HG02840 (cell line): ENCODE results near the gene COL12A1.

ENCODE experiments used
- ATAC-seq: cut with Tn5 transposase; IDR thresholded peaks from one replicate; pipeline ENCODE4 v1.9.1; 2021; ENCODE audit warnings: mild to moderate bottlenecking, moderate library complexity, moderate number of reproducible peaks; ENCODE audit not compliant: unreplicated experiment, low FRiP score

The COL12A1 gene

DNA sequence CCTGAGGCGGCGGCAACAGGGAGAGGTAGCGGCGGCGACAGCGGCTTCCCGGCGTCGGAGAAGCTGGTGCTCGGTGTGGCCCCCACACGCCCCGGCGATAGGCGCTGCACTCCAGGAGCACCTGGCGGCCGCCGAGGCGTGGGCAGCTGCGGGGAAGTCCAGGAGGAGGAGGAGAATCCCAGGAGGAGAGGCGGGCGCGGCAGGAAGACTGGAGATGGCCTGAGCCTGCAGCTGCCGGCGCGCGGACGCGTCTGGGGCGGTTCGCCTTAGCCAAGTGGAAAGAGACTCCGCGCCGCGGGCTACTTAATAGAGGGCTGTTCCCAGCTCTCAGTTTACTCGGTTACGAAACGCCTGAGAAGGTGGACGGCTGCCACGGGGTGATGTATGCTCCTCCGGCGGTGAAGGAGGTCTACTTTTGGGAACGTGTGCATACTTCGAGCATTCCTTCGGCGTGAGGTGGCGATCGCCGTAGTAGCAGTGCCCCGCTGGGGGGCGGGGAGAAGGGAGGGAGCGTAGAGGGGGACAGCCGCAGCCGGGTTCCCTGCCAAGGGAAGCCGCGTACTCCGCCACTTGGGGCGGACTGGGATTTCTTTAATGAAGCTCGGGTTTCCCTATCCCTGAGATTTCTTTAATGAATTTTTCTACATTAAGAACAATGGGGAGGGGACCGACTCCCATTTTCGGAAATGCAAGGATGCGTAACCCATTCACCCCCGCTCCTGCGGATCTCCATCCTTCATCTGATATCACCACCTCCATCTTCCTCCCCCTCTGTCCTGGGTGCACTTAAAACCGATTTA, at the start of gene COL12A1:
Gene COL12A1, minus strand, starts transcription at position 278 of the 800 bp plus-strand sequence. CDS start 3,261 bp downstream, outside the sequence.
- no peak for ATAC-seq

DNA sequence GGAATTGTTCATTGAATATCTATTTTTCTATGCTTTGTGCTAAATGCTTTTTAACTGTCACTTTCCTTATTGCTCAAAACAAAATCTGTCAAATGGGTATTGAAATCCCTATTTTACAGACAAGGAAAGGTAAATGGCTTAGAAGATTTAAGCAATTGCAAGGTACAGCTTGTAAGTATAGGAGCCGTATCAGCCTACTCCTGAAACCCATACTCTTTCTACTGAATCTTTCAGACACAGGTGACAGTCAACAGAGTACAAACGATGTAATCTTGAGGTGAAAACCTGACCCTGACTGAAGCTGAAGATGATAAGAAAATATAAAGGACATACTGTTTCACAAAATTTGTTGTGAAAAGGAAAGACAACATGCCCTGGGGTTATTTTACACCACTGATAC, 44.7 kb upstream of the COL12A1 start:
- no peak for ATAC-seq

DNA sequence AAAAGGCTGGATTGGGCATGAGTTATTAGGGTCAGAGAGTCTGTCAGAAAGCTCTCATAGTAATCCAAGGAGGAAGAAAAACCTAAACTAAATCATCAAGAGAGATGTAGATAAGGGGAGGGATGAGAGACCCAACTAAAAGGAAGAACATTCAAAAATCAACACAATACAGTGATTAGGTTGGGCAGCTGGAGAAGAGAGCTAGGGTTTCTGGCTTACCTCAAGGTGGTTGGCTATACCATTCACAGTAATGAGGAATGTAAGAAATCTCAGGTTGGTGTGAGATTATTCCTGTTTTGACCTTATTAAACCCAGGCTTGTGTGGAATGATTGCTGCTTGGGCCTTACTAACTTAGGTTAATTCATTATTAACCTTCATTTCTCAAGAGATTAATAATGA, 44.0 kb upstream of the COL12A1 start:
- no peak for ATAC-seq

DNA sequence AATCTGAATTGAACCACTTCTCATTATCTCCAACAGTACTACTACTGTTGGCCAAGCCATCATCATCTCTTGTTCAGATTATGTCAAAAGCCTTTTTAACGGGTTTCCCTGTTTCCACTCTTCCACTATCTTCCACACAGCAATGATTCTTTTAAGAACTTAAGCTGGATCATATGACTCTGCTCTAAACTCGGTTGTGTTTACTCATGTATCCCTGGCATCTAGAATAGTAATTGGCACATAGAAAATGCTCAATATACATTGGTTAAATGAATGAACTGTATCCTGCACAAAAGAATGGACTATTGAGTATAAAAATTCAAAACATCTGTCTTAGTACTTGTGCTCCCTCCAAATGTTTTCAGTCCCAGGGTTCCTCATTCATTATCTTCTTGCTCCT, 40.5 kb upstream of the COL12A1 start:
- no peak for ATAC-seq

DNA sequence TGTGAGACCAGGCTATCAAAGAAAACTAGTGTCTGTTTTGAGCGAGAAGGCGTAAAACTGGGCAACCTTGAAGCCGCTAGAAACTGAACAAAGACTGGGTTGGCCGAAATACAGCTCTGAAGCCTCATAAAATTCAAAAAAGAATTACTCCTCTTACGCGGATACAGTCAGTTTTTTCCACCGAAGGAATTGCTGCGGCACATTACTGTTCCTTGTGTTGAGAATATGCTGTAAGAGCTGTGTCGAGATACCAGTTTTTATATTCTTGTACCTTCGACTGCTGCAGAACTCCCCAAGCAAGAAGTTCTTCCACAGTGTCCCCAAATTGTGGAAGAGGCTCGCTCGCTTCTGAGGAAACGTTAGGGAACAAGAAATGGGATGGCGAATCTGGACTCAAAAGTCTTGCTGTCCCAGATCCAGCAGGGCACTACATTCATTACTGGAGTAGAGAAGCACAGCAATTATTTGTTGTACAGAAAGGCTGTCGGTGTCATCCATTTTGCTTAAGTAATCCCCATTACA, 38.3 kb upstream of the COL12A1 start:
- ATAC-seq = no peak

DNA sequence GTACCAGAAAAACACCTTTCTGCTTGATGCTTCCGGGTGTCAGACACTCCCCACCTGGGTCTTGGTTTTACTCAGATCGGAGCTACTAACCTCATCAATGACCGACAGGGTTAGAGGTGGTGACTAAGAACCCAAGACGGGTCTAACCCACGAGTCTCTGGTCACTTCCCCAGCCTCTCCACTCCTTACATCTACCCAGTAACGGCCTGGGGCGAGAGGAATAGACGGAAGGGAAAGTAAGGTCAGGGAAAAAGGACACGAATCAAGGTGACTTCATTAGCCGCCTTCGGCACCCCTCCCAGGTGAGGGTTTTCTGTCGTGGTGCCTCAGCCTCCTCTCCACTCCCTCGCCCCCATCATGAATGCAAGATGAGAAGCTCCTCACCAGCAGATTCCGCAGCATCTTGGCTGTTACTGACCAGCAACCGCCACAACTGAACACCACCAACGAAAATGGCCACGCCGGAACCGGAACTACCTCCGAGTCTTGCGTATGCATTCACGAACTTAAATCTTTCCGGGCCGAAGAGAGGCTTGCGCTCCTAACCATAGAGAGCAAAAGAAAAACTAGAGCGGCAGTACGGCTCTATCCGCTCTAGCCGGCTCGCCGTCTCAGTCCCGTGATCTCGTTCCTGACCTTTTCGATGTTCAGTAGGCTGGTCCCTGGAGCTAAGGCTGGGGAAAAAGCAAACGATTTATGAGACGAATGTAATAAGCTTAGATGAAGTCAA, 37.6 kb upstream of the COL12A1 start, which contains the start of gene COX7A2:
Gene COX7A2, minus strand, starts transcription at position 469 of the 730 bp plus-strand sequence. Its CDS starts 67 bp downstream, at position 402.
- peak; percentile 94 for ATAC-seq

DNA sequence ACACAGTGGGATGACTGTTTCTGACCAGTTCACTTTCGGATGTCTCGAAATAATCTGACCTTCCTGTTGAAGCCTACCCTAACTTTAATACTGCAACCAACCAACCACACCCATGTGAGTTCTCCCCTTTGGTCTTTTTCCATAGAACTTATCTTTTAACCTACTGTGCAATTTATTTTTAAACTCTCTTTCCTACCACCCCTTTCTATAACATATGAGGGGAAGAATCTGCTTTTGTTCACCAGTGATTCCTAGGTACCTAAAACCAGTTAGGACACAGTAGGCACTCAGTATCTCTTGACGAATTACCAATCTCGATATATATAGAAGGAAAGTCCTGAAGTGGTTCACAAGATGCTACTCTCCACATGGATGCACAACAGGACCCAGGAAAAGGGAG, 30.8 kb upstream of the COL12A1 start:
- ATAC-seq = no peak

DNA sequence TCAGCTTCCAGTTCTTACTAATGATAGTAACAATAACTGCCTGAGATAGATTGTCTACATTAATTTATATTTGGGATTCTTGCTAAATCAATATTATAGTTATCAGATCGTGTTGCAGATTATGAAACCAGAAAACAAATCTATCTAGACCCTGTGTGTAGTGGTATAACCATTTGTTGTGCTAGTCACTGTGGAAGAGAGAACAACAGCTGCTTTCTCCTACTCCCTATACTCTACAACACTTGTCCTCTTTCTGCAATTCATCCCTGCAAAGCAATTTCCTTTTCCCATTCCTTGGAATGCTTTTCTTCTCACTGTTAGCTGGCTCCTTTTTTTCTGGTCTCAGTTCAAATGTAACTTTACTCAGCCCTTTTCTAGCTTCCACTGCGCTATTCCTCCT, 29.4 kb upstream of the COL12A1 start:
- ATAC-seq = no peak

DNA sequence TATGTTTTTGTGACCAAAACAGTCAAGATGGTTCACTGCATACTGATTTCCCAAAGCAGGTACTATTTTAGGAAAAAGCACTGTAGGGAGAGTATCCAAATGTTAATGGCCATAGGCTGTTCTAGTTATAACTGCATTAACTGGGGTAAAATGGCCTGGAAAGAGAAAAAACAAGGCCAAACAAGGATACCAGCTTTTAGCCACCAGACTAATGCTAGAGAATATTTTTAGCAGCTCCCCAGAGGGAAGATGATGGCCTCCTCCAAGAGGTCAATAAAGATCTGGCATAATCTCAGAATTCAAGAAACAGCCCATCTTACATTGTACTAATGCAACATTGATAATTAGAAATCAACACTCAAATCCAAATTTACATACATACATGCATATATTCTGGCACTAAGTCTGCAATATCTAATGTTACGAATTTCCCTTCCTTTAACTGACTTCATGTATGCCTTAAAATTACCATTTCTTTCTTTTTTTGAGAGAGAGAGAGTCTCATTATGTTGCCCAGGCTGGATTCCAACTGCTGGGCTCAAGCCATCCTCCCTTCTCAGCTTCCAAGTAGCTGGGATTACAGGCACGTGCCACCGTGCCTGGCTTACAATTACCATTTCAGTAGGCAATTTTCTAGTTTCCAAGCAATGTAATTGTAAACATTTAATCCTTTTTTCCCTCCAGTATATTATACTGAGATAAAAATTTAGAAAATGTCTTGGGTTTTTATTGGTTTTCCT, 28.4 kb upstream of the COL12A1 start:
- ATAC-seq = no peak

DNA sequence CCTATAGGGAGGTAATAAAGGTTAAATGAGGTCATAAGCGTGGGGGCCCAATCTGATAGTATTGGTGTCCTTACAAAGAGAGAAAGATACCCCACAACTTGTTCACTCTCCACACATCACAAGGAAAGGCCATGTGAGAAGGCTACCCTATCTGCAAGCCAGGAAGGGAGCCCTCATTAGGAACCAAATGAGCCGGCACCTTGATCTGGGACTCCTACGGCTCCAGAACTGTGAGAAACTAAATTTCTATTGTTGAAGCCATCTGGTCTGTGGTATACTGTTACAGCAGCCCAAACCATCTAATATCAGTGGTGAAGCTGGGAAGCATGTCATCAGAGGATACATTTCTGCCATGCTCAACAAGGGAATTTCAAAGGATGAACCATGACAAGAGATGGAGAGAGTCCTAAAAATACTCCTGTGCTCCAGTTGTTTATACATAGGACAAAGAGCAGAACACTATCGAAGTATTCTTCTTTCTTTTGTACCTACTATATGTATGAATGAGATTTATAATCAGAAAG, 27.3 kb upstream of the COL12A1 start:
- ATAC-seq = no peak

DNA sequence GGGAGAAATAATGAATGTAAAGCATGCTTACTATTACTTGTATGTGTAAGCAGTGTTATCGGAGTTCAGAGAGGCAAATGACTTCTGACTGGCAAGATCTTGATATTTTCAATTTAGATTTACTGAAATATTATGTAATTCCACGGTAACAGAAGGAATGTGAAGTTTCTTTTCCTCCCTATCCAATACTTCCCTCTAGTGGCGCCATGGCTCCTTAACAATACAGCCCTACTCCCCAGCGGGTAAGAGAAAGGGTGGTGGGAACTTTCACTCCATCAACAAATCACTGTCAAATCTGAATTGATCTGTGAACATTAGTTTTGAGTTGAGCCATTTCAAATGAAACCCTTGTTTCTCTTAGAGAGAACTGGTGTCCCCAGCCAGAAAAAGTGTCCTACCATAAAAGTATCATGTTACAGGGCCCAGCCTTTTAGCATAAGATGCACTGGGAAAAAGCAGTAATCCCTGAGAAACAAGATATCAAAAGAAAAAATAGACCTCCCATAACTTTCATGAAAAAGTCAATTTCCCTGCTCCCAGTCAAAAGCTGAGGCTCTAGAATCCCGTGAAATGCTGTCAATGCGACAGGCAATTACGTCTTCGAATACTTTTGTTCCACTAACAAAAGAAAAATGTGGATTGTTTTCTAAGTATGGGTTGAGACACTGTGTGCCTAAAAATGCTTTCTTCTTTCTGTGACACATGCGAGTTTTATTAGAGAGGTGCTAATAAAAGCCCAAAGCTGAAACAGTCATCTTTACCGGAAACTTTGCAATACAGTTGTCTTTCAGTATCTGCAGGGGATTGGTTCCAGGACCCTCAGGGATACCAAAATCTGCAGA, 24.9 kb upstream of the COL12A1 start:
- no peak for ATAC-seq

DNA sequence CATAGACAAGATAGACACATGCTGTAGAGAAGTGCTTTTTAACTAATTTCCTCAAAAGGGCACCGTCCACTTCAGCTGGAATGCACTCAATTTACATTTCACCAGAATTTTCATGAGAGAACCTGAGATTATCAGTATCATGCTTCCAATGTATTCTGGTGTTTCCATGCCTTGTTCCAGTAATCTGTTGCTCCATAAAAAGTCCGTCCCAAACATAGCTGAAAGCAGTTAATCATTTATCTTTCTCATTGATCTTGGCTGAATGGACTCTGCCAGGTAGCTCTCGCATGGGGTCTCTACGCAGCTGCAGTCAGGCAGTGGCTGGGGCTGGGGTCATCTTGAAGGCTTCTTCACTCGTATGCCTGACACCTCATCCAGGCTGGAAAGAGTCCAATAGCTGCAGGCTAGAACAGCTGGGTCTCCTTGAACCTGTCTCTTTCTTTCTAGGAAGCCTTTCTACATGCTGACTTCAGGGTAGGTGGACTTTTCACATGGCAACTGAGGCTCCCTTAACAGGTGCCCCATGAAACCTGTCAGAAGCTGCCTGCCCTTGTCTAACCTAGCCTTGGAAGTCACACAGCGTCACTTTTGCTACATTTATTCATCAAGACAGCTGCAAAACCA, 18.6 kb upstream of the COL12A1 start:
- ATAC-seq = no peak

DNA sequence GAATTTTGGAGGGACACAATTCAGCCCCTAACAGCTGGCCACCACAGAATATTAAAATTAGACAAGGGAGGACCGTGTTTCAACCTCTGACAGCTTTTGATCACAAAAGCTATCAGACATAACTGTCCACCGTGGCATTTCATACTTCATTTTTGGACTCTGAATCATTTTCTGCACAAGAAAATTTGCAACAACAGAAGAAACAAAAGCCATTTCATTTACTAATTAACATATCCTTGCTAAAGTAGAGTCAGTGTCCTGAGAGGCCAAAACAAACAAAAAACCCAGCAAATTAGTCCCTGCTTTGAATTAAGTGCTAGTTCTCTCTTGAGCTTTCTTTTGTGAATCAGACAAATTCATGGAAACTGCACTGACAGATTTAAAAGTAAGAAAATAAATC, 17.6 kb upstream of the COL12A1 start:
- no peak for ATAC-seq

DNA sequence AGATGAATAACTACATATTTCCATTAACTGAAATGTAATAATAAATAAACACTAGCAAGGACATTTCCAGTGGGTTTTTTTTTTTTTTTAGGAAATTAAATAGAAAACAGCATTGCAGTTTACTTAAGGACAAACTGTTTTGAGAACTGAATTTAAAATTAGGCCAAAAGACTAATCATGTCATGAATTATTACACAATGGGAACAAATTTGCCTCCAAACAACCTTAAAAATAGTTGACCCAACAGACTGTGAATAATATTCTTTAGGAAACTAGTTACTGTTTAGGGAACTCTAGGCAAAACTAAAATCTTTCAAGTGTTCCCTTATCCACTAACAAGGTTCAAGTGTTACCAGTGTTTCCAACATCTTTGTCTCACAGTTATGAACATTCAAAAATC, 16.4 kb upstream of the COL12A1 start:
- no peak for ATAC-seq

DNA sequence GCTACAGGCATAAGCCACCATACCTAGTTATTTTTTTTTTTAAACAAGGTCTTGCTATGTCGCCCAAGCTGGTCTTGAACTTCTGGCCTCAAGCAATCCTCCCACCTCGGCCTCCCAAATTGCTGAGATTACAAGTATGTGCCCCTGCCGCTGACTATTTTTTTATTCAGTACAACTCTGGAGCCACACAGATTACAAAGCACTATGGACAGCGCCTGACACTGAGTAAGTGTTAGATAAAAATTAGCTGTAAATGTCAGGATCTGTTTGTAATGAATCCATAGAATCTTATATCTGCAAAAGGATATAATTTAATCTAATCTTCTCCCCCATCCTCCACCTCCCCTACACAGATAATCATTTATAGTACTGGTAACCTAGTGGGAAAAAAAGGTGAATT, 15.3 kb upstream of the COL12A1 start:
- ATAC-seq = no peak

DNA sequence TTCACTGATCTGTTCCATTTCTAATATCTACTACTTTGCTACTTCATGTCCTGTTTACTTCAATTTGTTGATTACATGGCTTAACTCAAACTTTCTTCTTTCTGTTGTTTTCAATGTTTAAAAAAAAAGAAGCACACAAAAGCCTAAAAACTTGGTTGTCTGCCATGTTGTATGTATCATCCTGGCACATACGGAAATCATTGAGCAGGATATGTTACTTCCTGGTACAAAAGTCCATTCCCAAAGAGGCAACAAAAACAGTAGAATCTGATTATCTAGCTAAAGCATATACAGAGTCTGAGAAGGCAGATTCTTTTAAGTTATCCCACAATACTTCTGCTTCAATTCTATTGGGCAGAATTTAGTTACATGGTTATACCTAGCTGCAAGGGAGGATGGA, 14.5 kb upstream of the COL12A1 start:
- no peak for ATAC-seq

DNA sequence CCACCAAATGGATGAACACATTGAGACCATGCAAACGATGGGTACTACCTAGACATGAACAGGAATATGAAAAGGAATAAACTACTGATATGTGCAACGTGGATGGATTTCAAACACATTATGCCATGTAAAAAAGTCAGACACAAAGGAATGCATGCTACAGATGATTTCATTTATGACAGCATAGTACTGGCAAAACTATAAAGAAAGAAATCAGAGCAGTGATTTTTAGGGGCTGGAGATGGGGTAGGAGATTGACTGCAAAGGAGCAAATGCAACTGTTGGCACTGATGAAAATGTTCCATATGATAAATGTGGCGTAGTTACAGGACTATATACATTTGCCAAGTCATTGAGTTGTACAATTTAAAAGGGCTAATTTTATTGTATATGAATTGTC, 13.4 kb upstream of the COL12A1 start:
- no peak for ATAC-seq

DNA sequence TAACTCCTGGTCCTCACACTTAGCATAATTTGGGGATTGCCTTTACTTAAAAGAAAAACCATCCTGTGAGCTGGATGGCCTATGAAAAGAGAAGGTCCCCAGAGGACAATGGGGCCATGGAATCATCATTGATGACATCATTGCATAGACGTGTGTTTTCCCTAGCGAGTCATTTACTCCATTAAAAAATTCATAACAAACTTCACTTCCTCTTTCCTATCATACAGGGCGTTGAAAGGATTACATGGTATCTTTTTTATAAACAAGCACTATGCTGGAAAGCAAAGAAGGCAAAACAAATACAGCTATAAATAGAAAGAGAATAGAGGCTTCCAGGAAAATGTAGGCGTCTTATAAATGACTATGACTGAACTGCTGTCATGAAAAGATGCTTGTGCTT, 11.3 kb upstream of the COL12A1 start:
- ATAC-seq = no peak

DNA sequence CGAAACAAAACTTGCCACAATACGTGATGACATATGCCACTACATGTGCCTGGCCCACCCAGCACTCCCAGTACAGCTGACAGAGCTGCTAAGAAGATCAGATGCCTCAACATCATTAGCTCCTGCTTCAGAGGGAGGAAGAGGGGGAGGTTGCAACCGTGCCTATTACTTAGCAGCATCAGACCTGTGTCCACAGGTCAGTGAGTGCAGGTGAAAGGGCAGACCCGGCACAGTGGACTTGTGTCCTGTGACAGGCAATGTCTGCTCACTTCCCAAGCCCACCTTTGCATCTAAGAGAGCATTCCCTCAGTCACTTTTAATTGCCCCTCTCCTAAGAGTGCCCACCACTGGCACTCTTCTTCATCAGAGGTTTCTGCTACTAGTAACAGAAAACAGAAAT, 9.4 kb upstream of the COL12A1 start:
- ATAC-seq = no peak
